Cortex of kidney (tissue), 1 donor: ENCODE data around the gene NDC1.
"Not testable (repeated sequence)": the region's sequence is repeated elsewhere in the genome, so short reads cannot be mapped to it uniquely, and the experiment has no call there.

Experiments used
- DNase-seq: peaks from one replicate; lab custom pipeline; 2025; lab: John Stamatoyannopoulos, UW

NDC1 gene

DNA sequence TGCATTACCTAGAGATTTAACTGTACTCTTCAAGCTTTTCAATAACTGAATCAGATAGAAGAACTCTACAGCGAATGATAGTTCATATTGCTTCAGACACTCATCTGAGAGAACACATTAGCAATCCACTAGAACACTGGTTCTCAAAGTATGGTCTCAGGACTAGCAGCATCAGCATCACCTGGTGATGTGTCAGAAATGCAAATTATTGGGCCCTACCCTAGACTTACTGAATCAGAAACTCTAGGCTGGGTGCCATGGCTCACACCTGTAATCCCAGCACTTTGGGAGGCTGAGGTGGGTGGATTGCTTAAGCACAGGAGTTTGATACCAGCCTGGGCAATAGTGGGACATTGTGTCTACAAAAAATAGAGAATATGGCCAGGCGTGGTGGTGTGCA, 74.2 kb downstream of the NDC1 start:
- DNase-seq = no peak

DNA sequence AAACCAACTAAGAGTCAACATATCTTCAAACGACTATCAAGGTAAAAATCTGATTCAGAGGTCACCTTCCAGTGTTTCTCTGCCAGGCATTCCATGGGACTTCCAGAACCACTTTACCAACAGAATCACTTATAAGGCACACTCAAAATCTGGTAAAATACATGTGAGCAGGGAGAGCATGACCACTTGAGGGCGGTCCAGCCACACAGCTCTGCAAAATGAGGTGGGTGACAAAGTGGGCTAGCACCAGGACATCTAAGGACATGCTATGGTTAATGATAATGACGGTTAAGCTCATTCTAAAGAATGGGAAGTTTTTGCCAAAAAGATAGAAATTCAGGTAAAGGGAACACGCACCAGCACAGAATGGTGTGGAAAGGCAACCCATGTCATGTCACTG, 74.6 kb downstream of the NDC1 start:
- no peak for DNase-seq

DNA sequence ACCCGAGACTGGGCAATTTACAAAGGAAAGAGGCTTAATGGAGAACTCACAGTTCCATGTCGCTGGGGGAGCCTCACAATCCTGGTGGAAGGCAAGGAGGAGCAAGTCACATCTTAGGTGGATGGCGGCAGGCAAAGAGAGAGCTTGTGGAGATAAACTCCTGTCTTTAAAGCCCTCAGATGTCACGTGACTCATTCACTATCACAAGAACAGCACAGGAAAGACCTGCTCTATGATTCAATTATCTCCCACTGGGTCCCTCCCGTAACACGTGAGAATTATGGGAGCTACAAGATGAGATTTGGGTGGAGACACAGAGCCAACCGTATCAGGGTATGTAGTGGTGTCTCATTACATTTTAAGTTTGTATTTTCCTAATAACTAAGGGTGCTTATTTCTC, 77.6 kb downstream of the NDC1 start:
- DNase-seq = not testable (repeated sequence)

DNA sequence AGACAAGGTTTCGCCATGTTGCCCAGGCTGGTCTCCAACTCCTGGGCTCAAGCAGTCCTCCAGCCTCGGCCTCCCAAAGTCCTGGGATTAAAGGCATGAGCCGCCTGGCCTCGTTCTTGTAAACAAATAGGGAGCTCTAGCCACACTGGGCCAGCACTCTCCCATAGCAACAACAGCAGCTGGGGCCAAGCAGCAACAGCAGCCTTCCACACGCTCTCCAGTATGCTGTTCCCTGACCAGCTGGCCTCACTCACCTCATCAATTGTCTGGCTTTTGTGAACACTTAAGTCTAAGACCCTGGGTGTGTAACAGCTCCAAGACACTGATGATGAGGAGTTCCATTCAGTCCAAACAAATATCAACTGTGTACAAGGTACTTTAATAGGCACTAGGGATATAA, 82.2 kb downstream of the NDC1 start:
- no peak for DNase-seq

DNA sequence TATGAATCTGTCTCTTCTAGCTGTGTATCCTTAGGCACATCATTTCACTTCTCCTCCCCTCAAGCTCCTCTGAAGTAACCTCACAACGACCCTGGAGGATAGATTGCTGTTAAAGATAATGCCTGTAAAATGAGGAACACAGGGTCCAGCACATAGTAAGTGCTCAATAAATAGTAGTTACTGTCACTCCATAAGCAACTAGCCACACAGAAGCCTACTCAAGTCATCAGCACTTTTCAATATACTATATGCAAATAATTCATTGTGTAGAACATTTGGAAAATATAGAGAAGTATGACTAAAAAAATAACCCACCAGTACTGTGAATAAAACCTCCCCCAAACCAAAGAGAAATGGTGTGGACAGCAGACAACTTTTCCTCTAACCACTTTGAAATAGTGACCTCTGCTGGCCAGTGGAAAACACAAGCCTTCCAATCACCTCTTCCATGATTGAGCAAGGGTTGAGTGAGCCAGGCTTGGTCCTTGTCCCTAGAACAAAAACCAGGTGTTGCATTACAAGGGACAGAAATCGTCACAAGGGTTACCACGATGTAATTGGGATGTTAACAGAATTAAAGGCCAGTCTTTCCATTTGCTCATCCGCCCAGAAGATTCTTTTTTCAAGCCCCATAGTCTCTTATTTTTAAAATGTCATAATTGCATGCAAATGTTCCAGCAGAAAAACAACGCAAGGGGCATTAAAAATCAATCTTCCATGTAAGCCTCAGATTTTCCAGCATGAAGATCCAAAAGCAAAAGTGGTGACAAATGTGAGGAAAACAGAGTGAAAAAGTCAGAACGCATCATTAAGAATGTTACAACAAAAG, 83.4 kb downstream of the NDC1 start:
- DNase-seq = no peak

DNA sequence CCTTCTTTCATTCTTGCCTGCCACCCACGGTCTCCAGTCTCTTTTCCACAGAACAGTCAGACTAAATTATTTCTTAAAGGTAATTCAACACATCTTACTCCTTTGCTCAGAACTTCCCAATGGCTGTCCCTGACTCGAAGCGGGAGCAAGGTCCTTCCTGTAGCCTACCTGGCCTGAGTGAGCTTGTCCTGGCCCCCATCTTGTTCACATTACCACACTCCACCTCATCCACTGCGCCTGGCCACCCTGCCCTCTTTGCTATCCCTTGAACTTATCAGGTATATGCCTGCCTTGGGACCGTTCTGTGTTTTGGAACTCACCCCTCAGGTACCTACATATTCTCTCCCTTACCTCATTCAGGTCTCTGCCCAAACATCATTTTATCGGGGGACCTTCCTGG, 85.8 kb downstream of the NDC1 start:
- DNase-seq = no peak

DNA sequence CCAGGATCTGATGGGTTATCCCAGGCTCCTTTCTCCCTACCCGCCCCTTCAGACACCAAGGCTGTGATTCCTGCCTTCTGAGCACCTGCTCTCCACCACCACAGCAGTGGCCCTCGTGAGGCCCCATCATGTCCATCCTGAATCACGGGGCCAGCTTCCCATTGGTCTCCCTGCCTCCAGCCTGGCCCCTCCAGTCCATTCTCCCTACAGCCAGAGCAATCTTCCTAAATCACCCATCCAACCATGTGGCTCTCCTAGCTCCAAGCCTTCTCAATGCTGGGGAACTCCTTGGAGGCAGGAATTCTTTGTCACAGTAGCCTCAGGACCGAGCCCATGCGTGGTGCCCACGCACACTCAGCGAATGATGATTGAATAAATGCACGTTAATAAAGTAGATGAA, 90.3 kb downstream of the NDC1 start:
- DNase-seq = no peak

DNA sequence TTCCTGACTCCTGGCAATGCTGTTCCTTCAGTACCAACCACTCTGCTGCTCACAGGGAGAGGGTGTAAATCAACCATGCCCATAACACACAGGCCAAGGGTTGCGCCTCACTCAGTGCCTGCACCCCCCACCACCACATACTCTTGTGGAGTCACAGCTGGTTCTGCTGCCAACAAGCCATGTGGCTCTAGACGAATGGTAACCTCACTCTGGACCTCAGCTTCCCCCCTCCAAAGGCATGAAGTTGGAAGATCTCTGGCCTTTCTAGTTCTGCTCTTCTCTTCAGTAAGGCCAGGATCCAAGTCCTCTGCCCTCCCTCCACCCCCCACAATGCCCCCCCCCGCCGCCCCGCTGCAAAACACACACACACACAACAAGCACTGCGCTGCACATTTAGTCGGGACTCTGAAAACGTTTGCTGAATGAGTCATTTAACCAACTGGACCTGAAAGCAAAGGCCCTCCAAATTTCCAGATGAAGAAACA, 97.4 kb downstream of the NDC1 start:
- no peak for DNase-seq

DNA sequence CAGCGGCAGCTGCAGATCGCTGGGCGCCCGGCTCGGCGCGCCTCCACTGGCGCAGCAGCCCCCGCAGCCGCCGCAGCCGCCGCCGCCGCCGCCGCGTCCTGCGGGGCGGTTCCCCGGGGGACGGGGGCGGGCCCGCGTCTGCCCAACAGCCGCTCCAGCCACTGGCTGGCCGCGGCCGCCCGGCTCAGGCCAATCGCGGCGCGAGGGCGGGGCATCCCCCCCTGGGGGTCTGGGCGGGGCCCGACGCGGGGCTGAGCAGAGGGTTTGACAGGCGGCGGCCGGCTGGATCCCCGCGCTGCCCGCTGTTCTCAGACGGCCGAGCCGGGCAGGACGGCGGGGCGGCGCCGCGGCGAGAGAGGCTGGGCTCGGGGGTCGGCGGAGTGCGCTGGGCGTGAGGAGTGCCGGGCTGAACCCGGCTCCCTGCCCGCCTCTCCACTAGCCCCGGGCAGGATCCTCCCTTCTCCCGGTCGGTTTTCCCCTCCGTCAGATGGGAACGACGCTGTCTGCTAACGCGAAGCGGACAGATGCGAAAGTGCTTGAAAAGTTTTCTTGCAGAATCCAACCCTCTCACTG, 98.9 kb downstream of the NDC1 start, which contains the start of gene GLIS1:
Gene GLIS1, minus strand, starts transcription at position 56 of the 573 bp plus-strand sequence. CDS start 1,100 bp downstream, outside the sequence.
- DNase-seq = no peak

DNA sequence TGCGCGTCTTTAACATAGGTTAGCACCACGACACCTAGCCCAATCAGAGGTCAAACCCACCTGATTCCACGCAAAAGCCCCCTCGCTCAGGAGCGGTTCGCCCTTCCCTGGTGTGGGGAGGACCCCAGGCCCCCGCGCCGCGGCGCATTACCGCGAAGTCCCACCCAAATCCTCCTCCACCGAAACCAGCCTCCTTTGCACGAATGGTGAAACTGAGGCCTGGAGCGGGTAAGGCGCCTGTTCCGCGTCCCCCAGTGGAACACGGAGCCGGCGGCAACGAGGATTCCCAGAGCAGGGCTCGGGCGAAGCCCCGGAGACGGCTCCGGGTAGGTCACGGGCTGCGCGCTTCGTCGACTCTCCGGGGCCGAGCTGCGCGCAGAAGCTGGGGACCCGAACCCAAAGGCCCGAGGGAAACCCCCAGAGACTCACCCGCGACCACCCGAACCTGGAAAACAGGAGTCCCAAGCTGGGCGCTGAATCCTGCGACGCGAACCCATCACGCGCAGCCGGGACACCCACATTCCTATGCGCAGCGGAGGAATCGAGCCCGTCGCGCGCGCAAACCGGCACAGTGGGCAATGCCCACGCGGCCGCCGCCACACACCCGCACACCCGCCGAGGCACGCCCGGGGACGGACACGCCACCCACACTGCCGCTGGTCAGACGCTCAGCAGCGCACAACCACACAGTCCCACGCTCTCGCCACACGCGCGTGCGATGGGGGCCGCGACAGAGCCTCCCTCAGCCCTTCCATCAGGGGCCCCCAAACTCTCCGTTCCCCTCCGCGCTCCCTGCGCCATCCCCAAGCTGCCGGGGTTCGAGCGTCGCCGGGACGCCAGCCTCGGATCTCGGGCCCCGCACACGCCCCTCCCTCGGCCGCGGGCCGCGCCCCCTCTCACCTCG, 99.6 kb downstream of the NDC1 start:
- DNase-seq = no peak

DNA sequence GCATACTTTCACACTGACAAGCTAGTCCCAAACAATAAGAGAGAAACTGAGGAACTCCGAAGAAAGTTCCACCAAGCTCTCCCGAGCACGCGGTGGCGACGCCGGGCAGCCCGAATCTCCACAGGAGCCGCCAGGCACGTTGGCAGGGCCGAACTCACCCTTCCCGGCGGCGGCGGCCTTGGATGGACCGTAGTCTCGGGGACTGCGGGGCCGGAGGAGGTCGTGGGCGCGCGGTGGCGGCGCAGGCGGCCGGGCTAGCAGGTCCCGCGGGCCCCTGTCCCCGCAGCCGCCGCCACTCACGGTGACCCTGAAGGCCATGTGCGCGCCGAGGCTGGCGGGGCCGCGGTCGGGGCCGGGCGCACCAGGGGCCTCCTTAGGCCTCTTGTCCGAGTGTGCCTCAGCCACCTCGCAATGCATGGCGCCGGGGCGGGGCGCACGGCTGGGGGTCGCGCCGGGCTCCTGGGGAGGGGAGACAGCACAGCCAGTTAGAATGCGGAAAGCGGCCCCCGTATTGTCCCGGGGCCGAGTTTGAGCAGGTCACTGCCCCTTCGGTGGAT, 100.4 kb downstream of the NDC1 start:
- DNase-seq = no peak

DNA sequence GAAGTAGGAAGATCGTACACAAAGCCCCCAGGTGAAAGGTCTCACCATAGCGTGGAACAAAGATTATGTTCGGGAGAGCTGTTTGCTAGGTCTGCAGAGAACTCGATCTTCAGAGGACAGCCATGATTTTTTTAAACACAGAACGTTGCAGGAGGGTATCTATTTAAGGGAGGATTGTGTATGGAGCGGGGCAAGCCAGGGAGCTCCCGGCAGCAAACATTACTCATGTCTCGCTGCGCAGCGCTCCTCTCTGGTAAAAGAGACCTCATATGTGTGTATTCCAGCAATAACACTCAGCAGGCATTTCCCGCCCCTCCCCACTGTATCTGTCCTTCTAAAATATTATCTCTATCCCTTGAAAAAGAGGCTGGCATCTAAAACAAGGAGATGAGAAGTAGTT, 101.8 kb downstream of the NDC1 start:
- no peak for DNase-seq

DNA sequence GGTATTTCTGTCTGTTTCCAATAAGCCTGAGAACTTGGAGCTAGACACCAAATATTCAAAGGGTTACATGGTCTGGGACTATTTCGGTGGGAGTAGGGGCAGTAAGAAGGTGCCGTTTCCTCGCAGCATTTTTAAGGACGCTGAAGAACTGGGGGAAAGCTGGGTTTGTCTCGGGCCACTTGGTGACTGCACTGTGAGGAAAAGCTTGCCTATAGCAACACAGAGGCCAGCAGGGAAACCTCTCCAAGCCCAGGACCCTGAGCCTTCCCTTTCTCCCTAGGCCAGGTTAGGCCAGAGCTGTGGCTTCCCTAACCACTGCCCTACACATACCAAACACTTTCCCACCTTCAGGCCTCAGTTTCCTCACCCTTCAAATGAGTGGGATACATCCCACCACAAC, 102.4 kb downstream of the NDC1 start:
- no peak for DNase-seq

DNA sequence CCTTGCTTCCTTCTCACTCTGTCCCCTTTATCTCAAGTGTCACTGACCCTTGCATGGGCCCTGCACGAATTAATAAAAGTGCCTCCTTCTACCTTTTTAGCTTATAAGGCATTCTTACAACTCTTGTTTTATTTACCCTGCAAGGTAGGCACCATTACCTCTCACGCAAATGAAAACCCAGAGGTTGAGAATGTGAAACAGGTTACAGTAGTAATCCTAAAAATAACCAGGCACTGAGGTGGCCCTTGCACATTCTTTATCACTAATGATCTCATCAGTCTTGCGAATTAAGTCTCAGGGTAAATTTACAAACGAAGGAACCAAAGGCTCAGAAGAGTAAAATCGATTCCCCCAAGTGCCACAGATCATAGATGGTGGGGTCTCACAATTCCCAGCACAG, 102.8 kb downstream of the NDC1 start:
- no peak for DNase-seq

DNA sequence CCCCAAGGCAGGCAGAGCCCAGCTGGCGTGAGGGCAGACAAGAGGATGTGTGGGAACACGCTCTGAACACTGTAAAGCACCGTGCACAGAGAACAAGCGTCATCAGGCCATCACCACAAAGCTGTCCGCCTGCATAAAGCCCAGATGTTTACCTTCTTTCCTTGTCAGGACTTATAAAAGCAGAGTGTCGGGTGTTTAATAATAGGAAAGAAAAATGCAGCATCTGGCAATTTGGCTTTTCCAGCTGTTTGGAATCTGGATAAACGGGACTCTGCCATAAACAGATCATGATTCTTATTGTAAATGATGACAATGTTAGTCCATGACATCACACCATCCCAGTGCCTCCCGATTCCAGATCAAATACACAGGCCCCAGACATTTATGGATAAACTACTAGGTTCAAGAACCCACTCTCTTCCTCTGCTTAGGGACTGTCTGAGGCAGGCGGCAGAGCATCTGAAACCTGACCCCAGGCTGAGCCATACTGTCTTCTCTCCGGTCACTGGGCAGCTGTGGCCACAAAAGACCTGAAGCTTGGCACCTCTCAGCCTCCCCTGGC, 103.4 kb downstream of the NDC1 start:
- no peak for DNase-seq

DNA sequence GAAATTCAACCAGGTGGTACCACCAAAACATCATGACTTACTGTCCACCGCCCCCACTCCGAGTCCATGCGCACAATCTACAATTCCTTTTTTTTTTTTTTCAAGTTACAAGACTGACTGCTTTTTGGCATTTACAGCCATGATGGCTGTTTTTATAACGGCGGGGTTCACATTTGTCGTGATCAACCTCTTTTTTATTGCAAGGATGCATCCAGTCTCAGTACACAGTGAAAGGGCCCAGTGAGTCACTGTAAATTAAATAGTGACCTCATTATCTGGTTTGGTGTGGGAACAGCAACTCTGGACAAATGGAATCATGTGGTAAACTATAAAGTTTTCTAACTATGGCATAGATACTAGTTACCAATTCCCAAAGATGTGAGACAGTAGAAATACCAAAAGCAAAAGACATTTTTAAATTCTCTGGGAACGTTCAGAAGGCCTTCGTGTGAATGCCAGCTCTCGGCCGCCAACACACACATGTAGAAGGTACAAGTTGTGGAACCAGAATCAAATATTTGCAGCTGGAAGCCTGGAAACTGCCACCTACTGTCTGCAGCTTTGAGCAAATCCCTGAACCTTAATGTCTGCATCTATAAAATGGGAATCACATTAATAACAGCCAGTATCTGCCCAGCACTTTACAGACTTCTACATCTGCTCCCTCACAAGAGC, 104.0 kb downstream of the NDC1 start:
- no peak for DNase-seq

DNA sequence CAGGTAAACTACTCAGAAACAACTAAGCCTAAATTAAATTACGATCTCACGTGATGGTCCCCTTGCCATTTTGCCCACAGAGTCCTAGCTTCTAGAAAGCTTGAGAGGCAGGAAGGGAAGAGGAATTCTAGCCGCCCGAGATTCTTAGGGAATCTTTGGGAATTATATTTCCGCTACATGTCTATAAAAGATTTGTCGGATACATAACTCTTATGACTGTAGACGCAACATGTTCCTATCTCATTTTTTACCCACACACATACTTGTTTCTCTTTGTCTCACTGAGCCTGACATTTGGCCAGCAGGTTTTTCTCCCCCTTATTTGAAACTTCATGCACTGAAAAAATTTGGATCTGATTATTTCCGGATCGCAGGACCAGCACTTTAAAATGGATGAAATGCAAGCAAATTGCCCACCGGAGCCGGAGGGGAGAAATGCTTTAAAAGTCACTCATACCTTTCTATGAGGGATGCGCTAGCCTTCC, 104.6 kb downstream of the NDC1 start:
- no peak for DNase-seq

DNA sequence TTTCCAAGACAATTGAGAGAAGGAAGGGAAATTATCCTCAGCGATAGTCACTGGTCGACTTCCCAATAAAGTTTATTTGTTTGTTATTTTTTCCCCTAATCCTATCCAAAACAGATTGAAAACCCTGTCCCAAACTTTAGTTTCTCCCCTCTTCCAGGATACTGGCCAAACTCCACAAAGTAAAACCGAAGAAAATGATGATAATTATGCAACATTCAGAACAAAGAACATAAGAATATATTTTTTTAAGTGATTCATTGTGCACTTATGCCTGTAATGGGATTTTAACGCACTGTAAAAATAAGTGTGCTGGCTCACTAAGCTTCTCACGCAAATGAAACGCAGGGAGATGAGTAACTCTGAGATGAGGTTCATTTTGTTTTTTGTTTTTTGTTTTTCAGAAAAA, 105.2 kb downstream of the NDC1 start:
- no peak for DNase-seq

DNA sequence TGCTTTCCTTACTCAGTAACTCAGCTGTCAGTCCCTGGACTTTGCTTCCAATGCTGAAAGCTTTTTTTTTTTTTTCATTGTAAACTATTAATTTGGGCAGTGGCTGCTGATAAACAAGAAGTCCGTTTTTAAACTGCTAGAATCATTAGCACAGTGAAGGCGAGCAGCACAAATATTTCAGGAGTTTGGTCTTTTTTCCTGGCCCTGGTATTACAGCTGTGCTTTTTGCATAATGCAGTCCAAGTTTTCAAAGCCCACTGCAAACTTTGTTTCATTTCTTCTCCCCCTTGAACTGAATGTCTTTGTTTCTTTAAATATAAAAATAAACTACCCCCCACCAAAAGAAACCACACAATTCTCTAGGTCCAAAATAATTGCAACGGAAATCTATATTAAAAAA, 105.7 kb downstream of the NDC1 start:
- DNase-seq = no peak

DNA sequence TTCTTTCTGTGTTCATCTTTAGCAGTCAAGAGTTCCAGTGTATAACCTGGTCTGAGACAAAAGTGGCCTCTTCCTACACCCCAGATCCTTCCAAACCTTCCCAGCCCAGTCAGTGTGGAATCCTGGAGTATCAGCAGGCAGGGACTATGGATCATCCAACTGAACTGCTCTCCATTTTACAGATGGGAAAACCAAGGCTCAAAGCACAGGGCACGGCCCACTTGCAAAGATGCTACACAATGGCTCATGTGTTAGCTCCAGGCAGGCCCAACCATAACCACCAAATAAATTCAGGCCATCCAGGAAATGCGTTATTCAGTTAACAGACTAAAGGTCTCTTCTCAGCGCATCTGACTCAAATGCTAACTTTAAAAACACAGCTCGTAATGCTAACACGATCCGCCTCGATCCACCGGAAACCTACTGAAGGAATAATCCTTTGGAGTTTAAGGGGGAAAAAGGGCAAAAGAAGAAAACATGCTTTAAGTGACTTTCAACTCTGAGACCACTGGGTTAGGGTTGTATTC, 106.3 kb downstream of the NDC1 start:
- DNase-seq = no peak

DNA sequence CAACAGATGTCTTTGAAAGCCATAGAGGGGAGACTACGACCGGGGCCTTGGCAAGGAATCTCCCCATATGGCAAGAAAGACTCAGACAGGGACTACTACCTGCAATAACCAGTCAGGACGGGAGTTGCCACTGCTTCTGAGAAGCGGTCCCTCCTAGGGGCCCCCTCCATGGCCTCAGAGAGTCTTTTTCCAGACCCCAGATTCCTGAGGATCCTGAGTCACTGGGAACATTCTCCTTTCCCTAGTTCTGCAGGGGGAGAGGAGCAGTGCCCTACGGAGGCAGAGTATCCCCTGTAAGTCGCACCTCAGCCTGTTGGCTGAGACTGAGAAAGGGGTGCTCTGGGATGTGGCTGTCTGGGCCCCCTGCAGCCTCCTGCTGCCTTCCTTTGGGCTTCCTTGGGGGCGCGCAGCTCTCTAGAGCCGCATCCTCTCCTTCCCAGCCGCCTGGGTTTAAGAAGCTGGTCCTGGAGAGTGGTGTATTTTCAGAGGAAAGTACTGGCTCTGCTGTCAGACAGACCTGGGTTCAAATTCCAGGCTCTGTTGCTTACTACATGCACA, 107.0 kb downstream of the NDC1 start:
- DNase-seq = no peak
